B cell (primary cell): Measurements from ENCODE around the gene PDGFA.

Experiments used
- CTCF ChIP-seq: fragments of 200-600 bp; IDR thresholded peaks from one replicate; pipeline ENCODE4 v1.8.0; 2022; ENCODE audit warnings: antibody characterized with exemption, mild to moderate bottlenecking
- EZH2 ChIP-seq: IDR thresholded peaks from 2 replicates; pipeline ENCODE4 v1.6.1; 2012; ENCODE audit warnings: borderline replicate concordance, low read depth, mild to moderate bottlenecking, moderate library complexity, low read length; ENCODE audit not compliant: insufficient read depth, poor library complexity, severe bottlenecking

GRCh38 chr7:454356-455109 lies 65.1 kb downstream of the PDGFA start:
- no peak for TF ChIP-seq CTCF
- TF ChIP-seq EZH2 = no peak
